H9 (cell line): ENCODE data around the gene PBOV1. TPM values are rescaled to one million over a fixed set of nuclear protein-coding genes. Genes with fewer than 3 reads are reported as not detected.

Experiments
- DNase-seq: peaks from one replicate; pipeline ENCODE4 v3.0.0-alpha.2; 2017
- H2AFZ ChIP-seq: one replicate; pipeline ENCODE4 v1.6.1; 2013; ENCODE audit warnings: mild to moderate bottlenecking, low read length, control low read depth, moderate library complexity
- H2AK5ac ChIP-seq: 2 replicates; pipeline ENCODE4 v1.6.1; 2013; ENCODE audit warnings: low read length, control low read depth, mixed read lengths; ENCODE audit not compliant: insufficient read length
- H2BK120ac ChIP-seq: one replicate; pipeline ENCODE4 v1.6.1; 2013; ENCODE audit warnings: low read depth, mild to moderate bottlenecking, low read length, control low read depth, inconsistent platforms; ENCODE audit not compliant: poor library complexity, severe bottlenecking
- H2BK12ac ChIP-seq: 2 replicates; pipeline ENCODE4 v1.6.1; 2013; ENCODE audit warnings: low read length, control low read depth, mixed read lengths, low read depth; ENCODE audit not compliant: insufficient read length
- H2BK15ac ChIP-seq: 2 replicates; pipeline ENCODE4 v1.6.1; 2013; ENCODE audit warnings: low read depth, low read length, control low read depth
- H2BK20ac ChIP-seq: one replicate; pipeline ENCODE4 v1.6.1; 2013; ENCODE audit warnings: low read depth, mild to moderate bottlenecking, low read length, control low read depth, inconsistent platforms; ENCODE audit not compliant: poor library complexity, severe bottlenecking
- H2BK5ac ChIP-seq: 2 replicates; pipeline ENCODE4 v1.6.1; 2013; ENCODE audit warnings: low read length, control low read depth, mixed read lengths; ENCODE audit not compliant: insufficient read length
- H3K14ac ChIP-seq: 2 replicates; pipeline ENCODE4 v1.6.1; 2013; ENCODE audit warnings: low read length, control low read depth; ENCODE audit not compliant: insufficient read depth
- H3K18ac ChIP-seq: 2 replicates; pipeline ENCODE4 v1.6.1; 2013; ENCODE audit warnings: low read depth, mild to moderate bottlenecking, mixed read lengths, low read length, control low read depth; ENCODE audit not compliant: insufficient read length
- H3K23ac ChIP-seq: 2 replicates; pipeline ENCODE4 v1.6.1; 2013; ENCODE audit warnings: low read length, control low read depth, mixed read lengths, low read depth; ENCODE audit not compliant: insufficient read length
- H3K23me2 ChIP-seq: 2 replicates; pipeline ENCODE4 v1.6.1; 2013; ENCODE audit warnings: low read depth, mild to moderate bottlenecking, mixed read lengths, low read length, control low read depth; ENCODE audit not compliant: insufficient read length, poor library complexity, severe bottlenecking
- H3K27ac ChIP-seq: 2 replicates; pipeline ENCODE4 v1.5.1; 2013; ENCODE audit warnings: low read length, control low read depth, mixed read lengths, low read depth; ENCODE audit not compliant: insufficient read length
- H3K27me3 ChIP-seq: 2 replicates; pipeline ENCODE4 v1.6.1; 2013; ENCODE audit warnings: low read length, control low read depth, inconsistent platforms; ENCODE audit not compliant: insufficient read depth
- H3K4ac ChIP-seq: 2 replicates; pipeline ENCODE4 v1.6.1; 2013; ENCODE audit warnings: low read depth, mild to moderate bottlenecking, control low read depth, inconsistent platforms, low read length, moderate library complexity
- H3K4me1 ChIP-seq: 2 replicates; pipeline ENCODE4 v1.6.1; 2013; ENCODE audit warnings: low read length, control low read depth, inconsistent platforms; ENCODE audit not compliant: insufficient read depth
- H3K4me2 ChIP-seq: 2 replicates; pipeline ENCODE4 v1.6.1; 2013; ENCODE audit warnings: low read length, control low read depth, mixed read lengths; ENCODE audit not compliant: insufficient read length, insufficient read depth
- H3K56ac ChIP-seq: 2 replicates; pipeline ENCODE4 v1.6.1; 2013; ENCODE audit warnings: low read depth, mild to moderate bottlenecking, mixed read lengths, low read length, control low read depth; ENCODE audit not compliant: insufficient read length
- H3K79me1 ChIP-seq: 2 replicates; pipeline ENCODE4 v1.6.1; 2013; ENCODE audit warnings: low read depth, mild to moderate bottlenecking, moderate library complexity, low read length, control low read depth, inconsistent platforms; ENCODE audit not compliant: insufficient read depth, poor library complexity, severe bottlenecking
- H3K79me2 ChIP-seq: 2 replicates; pipeline ENCODE4 v1.6.1; 2013; ENCODE audit warnings: low read length, control low read depth, inconsistent platforms; ENCODE audit not compliant: insufficient read depth
- H3K9ac ChIP-seq: 2 replicates; pipeline ENCODE4 v1.6.1; 2013; ENCODE audit warnings: low read length, control low read depth, mixed read lengths; ENCODE audit not compliant: insufficient read length; ENCODE audit errors: extremely low read depth
- H3K9me3 ChIP-seq: one replicate; pipeline ENCODE4 v1.6.1; 2013; ENCODE audit warnings: low read depth, low read length, inconsistent platforms; ENCODE audit not compliant: control insufficient read depth
- H3T11ph ChIP-seq: one replicate; pipeline ENCODE4 v1.6.1; 2013; ENCODE audit warnings: mild to moderate bottlenecking, low read length, control low read depth, inconsistent platforms
- H4K20me1 ChIP-seq: one replicate; pipeline ENCODE4 v1.6.1; 2013; ENCODE audit not compliant: control insufficient read depth, insufficient read length, insufficient read depth
- H4K5ac ChIP-seq: 2 replicates; pipeline ENCODE4 v1.6.1; 2013; ENCODE audit warnings: low read depth, mild to moderate bottlenecking, mixed read lengths, low read length, control low read depth; ENCODE audit not compliant: insufficient read length
- H4K8ac ChIP-seq: replicated peaks from 2 replicates; pipeline ENCODE4 v1.6.1; 2013; ENCODE audit warnings: low read length, control low read depth, mixed read lengths, low read depth; ENCODE audit not compliant: insufficient read length
- H4K91ac ChIP-seq: 2 replicates; pipeline ENCODE4 v1.6.1; 2013; ENCODE audit warnings: low read depth, mild to moderate bottlenecking, moderate library complexity, mixed read lengths, low read length, control low read depth; ENCODE audit not compliant: insufficient read length
- H3K27ac Mint-ChIP-seq, 3 experiments: 2 replicates in 2 of 3; 3 replicates in 1 of 3; pipeline ENCODE4 v1.8.0; 2020 to 2021; ENCODE audit warnings: mixed read lengths in 3 of 3, mild to moderate bottlenecking in 1 of 3, moderate library complexity in 1 of 3
- H3K27me3 Mint-ChIP-seq: 2 replicates; pipeline ENCODE4 v1.8.0; 2021; ENCODE audit warnings: low read depth, mild to moderate bottlenecking, moderate library complexity, mixed read lengths
- H3K36me3 Mint-ChIP-seq, 3 experiments: 2 replicates in 2 of 3; 3 replicates in 1 of 3; pipeline ENCODE4 v1.8.0; 2020 to 2021; ENCODE audit warnings: low read depth in 3 of 3, mixed read lengths in 3 of 3; ENCODE audit not compliant: insufficient read depth in 1 of 3
- H3K4me1 Mint-ChIP-seq, 2 experiments: 2 replicates each; pipeline ENCODE4 v1.8.0; 2020; ENCODE audit warnings: mixed read lengths in 2 of 2
- H3K4me3 Mint-ChIP-seq, 2 experiments: 2 replicates in 1 of 2; 3 replicates in 1 of 2; pipeline ENCODE4 v1.8.0; 2020 to 2021; ENCODE audit warnings: mild to moderate bottlenecking in 2 of 2, mixed read lengths in 2 of 2, moderate library complexity in 1 of 2
- H3K9me3 Mint-ChIP-seq, 2 experiments: 2 replicates in 1 of 2; 3 replicates in 1 of 2; pipeline ENCODE4 v1.8.0; 2020; ENCODE audit warnings: mild to moderate bottlenecking in 2 of 2, mixed read lengths in 2 of 2, moderate library complexity in 1 of 2
- CTCF ChIP-seq: fragments of 200-600 bp; sonication (generic); conservative IDR thresholded peaks from 3 replicates; pipeline ENCODE4 v1.8.0; 2021; ENCODE audit warnings: antibody characterized with exemption, mild to moderate bottlenecking
- WGBS: extraction: QIAGEN DNeasy Blood & Tissue Kit; methylation state at CpG from one replicate; pipeline ENCODE4 v1.1.7; 2013; ENCODE audit warnings: missing lambda C conversion rate, low lambda C conversion rate, mixed read lengths; ENCODE audit not compliant: insufficient read length; ENCODE audit errors: extremely low coverage; 5-methylcytosine and 5-hydroxymethylcytosine counted together
- total RNA-seq: library from RNA; stranded (reverse); gene quantifications from 2 replicates; pipeline ENCODE4 v1.2.1, GENCODE V29; 2021

The PBOV1 gene
- total RNA-seq, 1 experiment from 2014 or later = not detected

GRCh38 chr6:138194287-138194686 lies 24.0 kb downstream of the PBOV1 start:
- Histone ChIP-seq H3K79me2 (no peaks in the 10 kb centered on the region), H2AFZ (no peak overlapping the region), H3K14ac (no peak overlapping the region), H3K4me2 (no peak overlapping the region), H2AK5ac (no peak overlapping the region), H3K79me1 (no peaks in the 10 kb centered on the region), H3K27me3 (no peaks in the 10 kb centered on the region), H4K5ac (no peak overlapping the region), H2BK120ac (no peak overlapping the region), H4K91ac (no peak overlapping the region), H2BK5ac (no peak overlapping the region), H3K4ac (no peak overlapping the region), H3K4me1 (peaks cover 5% of the 10 kb centered on the region; the same call in 1 of the 2 replicates), H4K20me1 (no peaks in the 10 kb centered on the region), H3T11ph (no peak overlapping the region), H2BK20ac (no peak overlapping the region), H3K18ac (no peak overlapping the region), H3K23ac (no peak overlapping the region), H3K9ac (no peak overlapping the region), H2BK15ac (no peak overlapping the region), H2BK12ac (no peak overlapping the region), H3K9me3 (no peaks in the 10 kb centered on the region), H3K27ac (no peak overlapping the region), H3K23me2 (no peaks in the 10 kb centered on the region), H4K8ac (no peak overlapping the region), H3K56ac (no peak overlapping the region)
- peaks cover 0 to under 1% (median 0%) of the 10 kb centered on the region in 3 experiments; a peak in 1 of 7 replicates for H3K36me3 Mint-ChIP-seq
- peak overlapping the region in 2 of 3 experiments; percentile 24 to 38; a peak in 1 of 7 replicates for H3K27ac Mint-ChIP-seq
- H3K4me1 Mint-ChIP-seq = peaks cover 29 to 43% of the 10 kb centered on the region in 2 experiments
- H3K27me3 Mint-ChIP-seq = no peaks in the 10 kb centered on the region
- no peak for TF ChIP-seq CTCF
- H3K9me3 Mint-ChIP-seq = peaks cover 0 to under 1% of the 10 kb centered on the region in 2 experiments; a peak in 1 of 5 replicates
- no peak for DNase-seq
- WGBS = no CpG with 5 or more reads among the region's 4 CpGs
- no peak overlapping the region for H3K4me3 Mint-ChIP-seq
